Activated naive CD4-positive, alpha-beta T cell treated with anti-CD3 and anti-CD28 coated beads, Interleukin-2, amount 50 U/mL, for 24 hours (primary cell): ENCODE data around the gene VAV3.

Experiments used
- H3K27ac Mint-ChIP-seq: one replicate; pipeline ENCODE4 v1.8.0; 2021; ENCODE audit warnings: mild to moderate bottlenecking, mixed read lengths
- H3K27me3 Mint-ChIP-seq: one replicate; pipeline ENCODE4 v1.8.0; 2021; ENCODE audit warnings: mixed read lengths
- H3K36me3 Mint-ChIP-seq: one replicate; pipeline ENCODE4 v1.8.0; 2021; ENCODE audit warnings: mixed read lengths
- H3K4me1 Mint-ChIP-seq: one replicate; pipeline ENCODE4 v1.8.0; 2021; ENCODE audit warnings: mixed read lengths
- H3K4me3 Mint-ChIP-seq: one replicate; pipeline ENCODE4 v1.8.0; 2021; ENCODE audit warnings: mild to moderate bottlenecking, mixed read lengths
- H3K9me3 Mint-ChIP-seq: one replicate; pipeline ENCODE4 v1.8.0; 2021; ENCODE audit warnings: mixed read lengths

The VAV3 gene

GRCh38 chr1:107930292-107930691 is 34.7 kb downstream of the VAV3 start:
- no peak overlapping the region for H3K4me3 Mint-ChIP-seq
- peaks cover 38% of the 10 kb centered on the region for H3K4me1 Mint-ChIP-seq
- H3K9me3 Mint-ChIP-seq, result no peaks in the 10 kb centered on the region
- no peaks in the 10 kb centered on the region for H3K27me3 Mint-ChIP-seq
- no peak overlapping the region for H3K27ac Mint-ChIP-seq
- H3K36me3 Mint-ChIP-seq, result no peaks in the 10 kb centered on the region

DNA sequence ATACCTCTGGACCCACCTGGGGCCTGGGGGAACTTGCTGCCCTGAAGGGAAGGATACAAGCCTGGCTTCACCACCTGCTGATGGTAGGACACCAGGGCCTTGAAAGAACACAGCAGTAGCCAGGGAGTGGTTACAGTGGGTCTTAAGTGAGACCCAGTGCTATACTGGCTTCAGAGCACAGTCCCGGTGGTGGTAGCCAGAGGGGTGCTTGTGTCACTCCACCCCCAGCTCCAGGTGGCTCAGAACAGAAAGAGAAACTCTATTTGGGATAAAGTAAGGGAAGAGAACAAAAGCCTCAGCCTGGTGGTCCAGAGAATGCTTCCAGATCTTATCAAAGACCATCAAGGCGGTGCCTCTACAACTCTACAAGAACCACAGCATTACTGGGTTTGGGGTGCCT is 37.2 kb downstream of the VAV3 start:
- no peak overlapping the region for H3K4me3 Mint-ChIP-seq
- no peaks in the 10 kb centered on the region for H3K36me3 Mint-ChIP-seq
- peaks cover 27% of the 10 kb centered on the region for H3K4me1 Mint-ChIP-seq
- H3K9me3 Mint-ChIP-seq, result no peaks in the 10 kb centered on the region
- no peak overlapping the region for H3K27ac Mint-ChIP-seq
- no peaks in the 10 kb centered on the region for H3K27me3 Mint-ChIP-seq

DNA sequence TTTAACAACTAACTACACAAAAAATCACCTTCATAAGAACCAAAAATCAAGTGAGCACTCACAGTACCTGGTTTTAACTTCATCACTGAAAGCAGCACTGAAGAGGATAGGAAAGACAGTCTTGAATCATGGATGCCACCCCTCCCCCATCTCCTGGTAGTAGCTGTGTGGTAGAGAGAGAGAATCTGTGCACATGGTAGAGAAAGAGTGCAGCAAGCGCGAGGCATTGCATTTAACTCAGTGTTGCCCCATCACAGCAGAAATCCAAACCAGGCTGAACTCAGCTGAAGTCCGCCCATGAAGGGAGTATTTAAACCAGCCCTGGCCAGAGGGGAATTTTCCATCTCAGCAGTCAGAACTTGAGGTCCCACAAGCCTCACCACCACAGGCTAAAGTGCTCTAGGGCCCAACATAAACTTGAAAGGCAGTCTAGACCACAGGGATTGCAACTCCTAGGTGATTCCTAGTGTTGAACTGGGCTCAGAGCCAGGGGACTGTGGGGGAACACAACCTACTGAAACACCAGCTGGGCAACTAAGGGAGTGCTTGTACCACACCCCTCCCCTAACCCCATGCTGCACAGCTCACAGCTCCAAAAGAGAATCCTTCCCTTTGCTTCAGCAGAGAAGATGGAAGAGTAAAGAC is 38.4 kb downstream of the VAV3 start:
- Mint-ChIP-seq H3K36me3 (no peaks in the 10 kb centered on the region), H3K4me1 (peaks cover 25% of the 10 kb centered on the region), H3K27ac (no peak overlapping the region)

DNA sequence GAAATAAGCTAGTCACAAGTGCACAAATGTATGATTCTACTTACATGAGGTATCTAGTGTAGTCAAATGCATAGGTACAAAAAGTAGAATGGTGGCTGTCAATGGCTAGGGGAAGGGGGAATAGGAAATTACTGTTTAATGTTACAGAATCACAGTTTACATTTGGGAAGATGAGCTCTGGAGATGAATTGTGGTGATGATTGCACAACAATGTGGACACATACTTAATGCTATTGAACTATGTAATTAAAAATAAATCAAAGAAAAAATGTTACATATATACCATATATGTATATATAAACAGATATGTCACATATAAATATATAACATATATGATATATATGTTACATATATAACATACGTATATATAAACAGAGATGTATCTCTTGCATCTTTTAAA is 39.4 kb downstream of the VAV3 start:
- Mint-ChIP-seq H3K36me3 (no peaks in the 10 kb centered on the region), H3K27ac (no peak overlapping the region), H3K4me3 (no peak overlapping the region), H3K27me3 (no peaks in the 10 kb centered on the region), H3K9me3 (no peaks in the 10 kb centered on the region), H3K4me1 (peaks cover 33% of the 10 kb centered on the region)

More for the DNA sequence above, 38.4 kb downstream of the VAV3 start:
- Mint-ChIP-seq H3K9me3 (no peaks in the 10 kb centered on the region), H3K27me3 (no peaks in the 10 kb centered on the region), H3K4me3 (no peak overlapping the region)

DNA sequence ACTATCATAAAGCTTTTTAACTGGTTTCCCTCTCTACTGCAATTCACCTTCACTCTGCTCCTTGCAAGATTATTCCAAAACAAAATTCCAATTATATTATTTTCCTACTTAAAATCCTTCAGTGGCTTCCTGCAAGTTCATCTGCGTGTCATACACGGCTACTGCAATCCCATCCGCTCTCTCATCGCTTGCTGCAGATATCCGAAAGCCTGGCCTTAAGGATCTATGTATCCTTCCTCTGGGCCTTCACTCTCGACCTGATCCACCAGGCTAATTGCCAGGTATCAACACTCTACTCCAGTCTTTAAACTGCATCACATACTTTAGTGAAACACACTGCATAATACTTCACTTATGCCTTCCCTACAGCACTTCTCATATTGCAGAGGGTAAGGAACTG is 44.0 kb downstream of the VAV3 start:
- no peaks in the 10 kb centered on the region for H3K27me3 Mint-ChIP-seq
- H3K36me3 Mint-ChIP-seq, result peaks cover 8% of the 10 kb centered on the region
- peak overlapping the region; percentile 76 for H3K27ac Mint-ChIP-seq
- no peak overlapping the region for H3K4me3 Mint-ChIP-seq
- peaks cover 39% of the 10 kb centered on the region for H3K4me1 Mint-ChIP-seq
- peaks cover 5% of the 10 kb centered on the region for H3K9me3 Mint-ChIP-seq

- H3K9me3 Mint-ChIP-seq, result peaks cover 5% of the 10 kb centered on the region
- H3K4me3 Mint-ChIP-seq, result no peak overlapping the region
- no peaks in the 10 kb centered on the region for H3K27me3 Mint-ChIP-seq
- H3K27ac Mint-ChIP-seq, result no peak overlapping the region
- peaks cover 10% of the 10 kb centered on the region for H3K36me3 Mint-ChIP-seq
- peaks cover 39% of the 10 kb centered on the region for H3K4me1 Mint-ChIP-seq
Measured at GRCh38 chr1:107920561-107920960, 44.4 kb downstream of the VAV3 start.

GRCh38 chr1:107919953-107920352 is 45.0 kb downstream of the VAV3 start:
- Mint-ChIP-seq H3K27me3 (no peaks in the 10 kb centered on the region), H3K4me3 (peak overlapping the region; percentile 51), H3K9me3 (peaks cover 5% of the 10 kb centered on the region), H3K36me3 (peaks cover 10% of the 10 kb centered on the region), H3K27ac (peak overlapping the region; percentile 79), H3K4me1 (peaks cover 39% of the 10 kb centered on the region)

DNA sequence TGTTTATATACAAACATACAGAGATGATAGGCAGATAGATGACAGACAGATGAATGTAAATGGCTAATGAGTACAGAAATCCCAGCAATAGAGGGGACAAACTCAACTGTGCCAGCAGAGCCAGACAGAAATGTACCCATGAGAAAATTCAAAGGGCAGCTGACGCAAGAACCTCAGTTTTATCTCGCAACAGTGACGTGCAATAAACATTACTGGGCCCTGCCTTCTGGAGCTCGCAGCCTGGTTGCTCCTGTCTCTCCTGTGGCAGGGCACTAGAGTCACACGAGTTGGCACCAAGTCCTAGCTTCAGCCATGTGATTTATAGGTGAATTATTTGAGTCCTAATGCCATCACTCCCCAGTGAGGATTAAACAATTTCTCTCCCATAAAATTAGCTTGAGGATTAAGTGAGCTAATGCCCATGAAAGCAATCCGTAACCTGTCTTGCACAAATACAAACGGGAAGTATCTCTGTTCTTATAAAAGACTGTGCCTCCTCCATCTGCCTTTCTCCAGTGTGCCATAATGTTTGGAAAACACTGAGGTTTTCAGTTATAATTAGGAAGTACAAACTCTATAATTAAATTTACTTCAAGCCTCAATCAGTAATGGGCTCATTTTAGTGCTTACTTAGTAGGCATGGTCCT is 50.7 kb downstream of the VAV3 start:
- H3K27me3 Mint-ChIP-seq, result no peaks in the 10 kb centered on the region
- H3K27ac Mint-ChIP-seq, result peak overlapping the region; percentile 14
- peaks cover 26% of the 10 kb centered on the region for H3K4me1 Mint-ChIP-seq
- peaks cover 5% of the 10 kb centered on the region for H3K9me3 Mint-ChIP-seq
- H3K4me3 Mint-ChIP-seq, result no peak overlapping the region
- H3K36me3 Mint-ChIP-seq, result peaks cover 10% of the 10 kb centered on the region

DNA sequence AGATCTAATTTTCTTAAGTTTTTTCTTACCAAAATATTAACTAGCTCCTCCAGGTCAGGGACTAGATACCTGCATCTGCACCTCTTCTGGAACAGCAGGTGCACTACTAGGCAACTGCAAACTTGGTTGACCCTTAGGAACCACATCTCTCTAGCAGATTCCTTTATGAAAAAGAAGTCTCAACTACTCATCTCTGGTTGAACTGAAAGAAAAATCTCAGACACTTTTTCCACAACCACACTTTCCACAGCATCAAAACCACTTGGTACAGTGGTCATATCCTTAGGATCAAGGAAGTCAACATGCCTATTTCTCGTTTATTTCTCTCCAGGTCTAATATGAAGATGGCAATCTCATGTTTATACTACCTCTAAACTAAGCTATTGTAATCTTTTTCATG is 52.3 kb downstream of the VAV3 start:
- H3K27ac Mint-ChIP-seq, result no peak overlapping the region
- no peaks in the 10 kb centered on the region for H3K27me3 Mint-ChIP-seq
- H3K9me3 Mint-ChIP-seq, result no peaks in the 10 kb centered on the region
- peaks cover 31% of the 10 kb centered on the region for H3K4me1 Mint-ChIP-seq
- no peak overlapping the region for H3K4me3 Mint-ChIP-seq
- H3K36me3 Mint-ChIP-seq, result peaks cover 6% of the 10 kb centered on the region

DNA sequence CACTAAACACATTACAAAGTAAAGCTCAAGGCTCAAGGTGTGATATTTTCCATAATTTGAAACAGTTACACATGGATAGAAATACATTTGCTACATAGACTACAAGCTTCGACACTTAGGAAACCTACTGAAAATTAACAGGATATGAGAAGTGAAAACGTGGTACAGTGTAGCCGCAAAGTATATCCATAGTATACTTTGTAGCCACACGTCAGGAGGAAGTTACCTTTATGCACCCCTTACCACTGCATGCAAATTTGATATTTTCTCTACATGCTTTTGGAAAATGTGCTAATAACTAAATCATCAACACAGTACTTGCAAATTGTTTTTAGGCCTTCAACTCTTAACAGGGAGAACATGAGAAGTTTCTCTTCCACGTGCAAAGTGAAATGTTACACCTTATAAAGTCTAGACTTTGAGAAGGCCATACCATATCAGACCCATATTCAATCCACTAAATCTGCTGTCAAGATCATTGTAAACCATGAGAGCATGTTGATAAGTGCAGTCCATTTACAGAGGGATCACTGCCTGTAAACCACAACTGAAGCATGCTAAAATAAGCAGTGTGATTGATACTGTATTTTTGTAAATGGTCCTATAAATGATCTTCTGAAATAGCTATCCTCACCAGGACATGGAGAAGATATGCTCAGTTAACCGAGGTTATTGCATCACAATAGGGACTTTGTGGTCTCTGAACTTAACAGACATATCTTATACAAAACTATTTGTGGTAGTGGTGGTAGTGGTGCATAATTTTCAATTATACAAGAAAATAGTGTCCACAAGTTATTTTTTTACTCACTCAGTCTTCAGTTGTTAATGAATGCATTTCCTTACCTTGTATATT is 64.7 kb downstream of the VAV3 start:
- Mint-ChIP-seq H3K27me3 (no peaks in the 10 kb centered on the region), H3K4me3 (no peak overlapping the region), H3K27ac (peak overlapping the region; percentile 19), H3K4me1 (peaks cover 66% of the 10 kb centered on the region), H3K36me3 (no peaks in the 10 kb centered on the region), H3K9me3 (no peaks in the 10 kb centered on the region)

DNA sequence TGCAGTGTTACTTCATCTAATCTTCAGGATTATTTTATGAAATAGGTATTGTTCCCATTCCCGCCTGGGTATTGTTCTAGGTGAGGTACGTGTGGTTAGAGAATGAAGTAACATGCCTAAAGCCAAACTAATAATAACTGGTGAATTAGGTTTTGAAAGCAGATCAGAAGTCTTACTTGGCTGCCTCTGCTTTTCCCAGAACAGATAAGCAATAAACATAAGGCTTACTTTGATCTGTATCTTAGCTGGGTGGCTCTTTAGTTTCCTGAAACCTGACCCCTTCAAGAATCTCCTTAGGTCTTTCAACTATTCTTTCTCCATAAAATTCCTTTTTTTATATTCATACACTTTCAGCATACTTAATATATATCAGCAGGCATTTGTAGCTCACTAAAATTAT is 65.3 kb downstream of the VAV3 start:
- Mint-ChIP-seq H3K36me3 (no peaks in the 10 kb centered on the region), H3K4me3 (no peak overlapping the region), H3K27ac (peak overlapping the region; percentile 19), H3K9me3 (no peaks in the 10 kb centered on the region), H3K4me1 (peaks cover 73% of the 10 kb centered on the region), H3K27me3 (no peaks in the 10 kb centered on the region)

DNA sequence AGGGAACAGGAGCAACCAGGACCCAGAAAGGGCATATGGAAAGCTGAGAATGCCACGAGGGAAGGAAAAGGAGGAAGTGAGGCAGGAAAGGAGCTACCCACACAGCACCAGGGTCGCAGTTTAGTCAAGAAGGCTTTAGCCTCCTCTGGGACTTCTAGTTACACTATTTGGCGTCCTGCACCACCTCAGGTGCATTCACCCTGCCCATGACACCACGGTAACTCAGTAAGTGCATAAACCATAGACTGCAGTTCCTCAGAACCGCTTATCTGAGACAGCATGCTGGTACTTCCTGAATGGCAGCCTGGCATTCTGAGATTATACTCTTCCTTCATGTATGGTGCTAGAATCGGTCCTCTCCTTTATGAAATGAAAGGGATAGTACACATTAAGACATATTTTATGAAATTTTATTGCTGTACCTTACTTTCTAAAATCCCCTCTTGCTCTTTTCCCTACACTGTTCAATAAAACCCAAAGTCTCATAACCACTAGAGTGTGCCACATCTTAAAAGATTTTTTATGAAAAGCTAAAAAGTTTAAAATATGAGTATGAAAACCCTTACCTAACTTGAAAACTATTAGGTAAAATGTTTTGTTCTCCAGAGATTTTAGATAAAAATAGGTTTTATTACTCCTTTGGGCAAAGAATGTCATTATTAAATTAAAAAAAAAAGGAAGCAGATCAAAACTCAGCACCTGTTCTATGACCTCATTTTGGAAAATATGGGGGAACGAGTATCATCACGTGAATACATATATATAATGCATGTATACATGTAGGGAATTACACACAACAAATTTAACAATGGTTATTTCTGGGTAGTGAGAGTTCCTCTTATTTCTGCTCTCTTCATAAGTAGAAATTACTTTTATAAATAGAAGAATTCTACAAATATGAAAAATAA is 67.3 kb downstream of the VAV3 start:
- H3K4me3 Mint-ChIP-seq, result peak overlapping the region; percentile 40
- peaks cover 69% of the 10 kb centered on the region for H3K4me1 Mint-ChIP-seq
- no peaks in the 10 kb centered on the region for H3K9me3 Mint-ChIP-seq
- peaks cover 4% of the 10 kb centered on the region for H3K36me3 Mint-ChIP-seq
- H3K27me3 Mint-ChIP-seq, result no peaks in the 10 kb centered on the region
- H3K27ac Mint-ChIP-seq, result peak overlapping the region; percentile 69

DNA sequence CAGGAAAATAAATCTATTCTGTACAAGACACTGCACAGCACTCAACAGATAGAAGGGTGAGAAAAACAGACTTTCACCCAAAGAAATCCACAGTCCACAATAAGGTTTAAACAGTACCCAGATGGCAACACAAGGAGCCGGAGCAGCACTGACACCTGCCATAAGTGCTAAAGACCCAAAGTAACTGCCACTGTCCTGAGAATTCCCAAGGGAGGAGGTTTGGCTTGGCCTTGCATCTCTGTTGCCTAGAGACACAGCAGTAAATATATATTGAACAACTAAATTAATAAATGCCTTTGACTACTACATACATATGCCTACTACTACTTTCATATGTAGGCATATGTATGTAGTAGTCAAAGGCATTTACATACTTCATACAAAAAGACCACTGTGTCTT is 68.0 kb downstream of the VAV3 start:
- Mint-ChIP-seq H3K27ac (peak overlapping the region; percentile 69), H3K27me3 (no peaks in the 10 kb centered on the region), H3K36me3 (peaks cover 4% of the 10 kb centered on the region), H3K9me3 (no peaks in the 10 kb centered on the region), H3K4me3 (peak overlapping the region; percentile 38), H3K4me1 (peaks cover 65% of the 10 kb centered on the region)

- Mint-ChIP-seq H3K27ac (peak overlapping the region; percentile 15), H3K36me3 (peaks cover 4% of the 10 kb centered on the region), H3K9me3 (no peaks in the 10 kb centered on the region), H3K27me3 (no peaks in the 10 kb centered on the region), H3K4me1 (peaks cover 65% of the 10 kb centered on the region), H3K4me3 (no peak overlapping the region)
Measured at GRCh38 chr1:107896401-107896800, 68.6 kb downstream of the VAV3 start.
